ENCODE measurements around the gene FKBP8.
A peak's percentile ranks its signal among the peaks of the same experiment; 100 is the strongest.

FKBP8 gene

DNA sequence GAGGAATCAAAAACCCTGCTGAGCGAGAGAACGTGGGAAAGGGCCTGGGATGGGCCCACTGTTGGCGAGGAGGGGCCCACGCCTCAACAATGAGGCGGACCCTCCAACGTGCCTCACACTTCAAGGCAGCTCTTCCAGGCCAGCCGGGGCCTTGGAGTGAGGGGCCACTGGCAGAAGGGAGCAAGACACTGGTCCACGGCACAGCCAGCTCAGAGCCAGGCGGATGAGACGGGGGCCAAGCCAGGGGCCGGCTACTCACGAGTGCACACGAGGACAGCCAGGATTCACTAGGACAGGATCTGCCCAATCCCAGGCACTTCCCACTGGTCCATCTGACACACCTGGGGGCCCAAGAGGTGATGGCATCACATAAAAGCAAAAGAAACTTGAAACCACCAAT, 42.0 kb downstream of the FKBP8 start:
- no peak for DNase-seq

DNA sequence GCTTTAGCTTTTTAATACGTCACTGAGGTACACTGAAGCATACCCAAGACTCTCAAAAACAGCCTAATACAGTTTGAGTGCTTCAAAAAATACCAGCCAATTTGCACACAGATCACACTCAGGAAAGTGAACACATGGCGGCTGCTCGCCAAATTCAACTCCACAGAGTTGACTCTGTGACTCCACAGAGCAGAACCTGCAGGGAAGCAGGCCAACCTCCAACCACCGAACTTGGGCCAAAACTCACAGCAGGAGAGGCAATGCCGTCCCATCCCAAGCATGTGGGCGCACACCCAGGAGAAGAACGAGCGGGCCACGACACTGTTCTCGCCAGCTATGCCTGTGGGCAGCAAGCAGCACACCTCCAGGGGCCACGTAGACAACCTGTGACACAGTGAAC, 42.6 kb downstream of the FKBP8 start:
- DNase-seq, result no peak

DNA sequence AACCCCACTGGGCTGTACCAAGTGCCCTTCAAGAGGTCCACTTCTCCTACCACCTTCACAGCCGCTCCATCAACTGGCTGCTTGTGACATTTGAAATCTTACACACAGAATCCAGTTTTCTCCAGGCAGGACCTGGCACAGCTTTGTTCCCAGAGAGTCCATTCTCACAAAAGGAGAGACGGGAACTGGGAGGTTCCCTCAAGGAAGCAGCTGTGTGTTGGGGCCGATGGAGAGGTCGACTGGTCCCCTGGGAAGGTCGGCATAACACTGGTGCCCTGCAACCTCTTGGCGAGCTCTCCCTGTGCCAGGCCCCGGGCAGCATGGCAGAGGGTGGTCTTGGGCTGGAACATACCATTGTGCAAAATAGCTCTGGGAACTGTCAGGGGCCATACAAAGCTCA, 43.0 kb downstream of the FKBP8 start:
- no peak for DNase-seq

DNA sequence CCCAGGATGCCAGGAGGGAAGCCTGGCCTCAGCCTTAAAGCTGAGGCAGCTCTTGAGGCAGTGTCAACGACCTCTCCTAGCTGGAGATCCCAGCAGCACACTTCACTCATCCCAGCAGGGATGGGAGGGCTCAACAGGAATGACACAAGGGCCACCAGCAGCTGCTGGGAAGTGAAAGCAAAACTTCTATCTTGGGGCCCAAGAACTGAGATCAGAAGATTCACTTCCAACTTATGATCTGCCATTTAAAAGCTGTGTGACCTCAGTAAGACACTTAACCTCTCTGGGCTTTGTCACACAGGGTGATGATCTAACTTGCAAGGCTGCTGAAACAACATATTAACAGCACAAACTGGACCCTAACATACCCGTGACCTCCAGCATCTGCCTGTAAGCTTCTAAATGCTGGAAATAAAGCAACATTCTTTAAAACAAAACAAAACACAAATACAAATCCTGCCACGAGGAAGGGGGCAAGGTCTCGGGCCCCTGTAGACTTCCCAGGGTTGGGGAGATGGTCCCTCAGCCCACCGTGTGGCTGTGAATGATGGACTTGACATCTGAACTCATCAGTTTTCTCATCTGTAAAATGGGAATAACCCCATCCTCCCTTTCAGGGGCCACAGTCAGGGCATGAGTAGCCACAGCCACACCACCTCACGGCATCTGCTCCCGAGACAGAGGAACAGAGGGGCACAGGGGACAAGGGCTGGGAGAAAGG, 44.2 kb downstream of the FKBP8 start:
- no peak for DNase-seq

DNA sequence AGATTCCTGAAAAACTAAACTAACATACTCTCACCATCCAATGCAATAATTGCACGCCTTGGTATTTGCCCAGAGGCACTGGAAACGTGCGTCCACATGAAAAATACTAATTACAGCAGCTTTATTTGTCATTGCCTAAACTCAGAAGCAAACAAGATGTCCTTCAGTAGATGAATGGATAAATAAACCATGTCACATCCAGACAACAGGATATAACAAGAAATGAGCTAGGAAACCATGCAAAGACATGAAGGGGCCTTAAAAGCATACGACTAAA, 46.5 kb downstream of the FKBP8 start:
- no peak for DNase-seq

DNA sequence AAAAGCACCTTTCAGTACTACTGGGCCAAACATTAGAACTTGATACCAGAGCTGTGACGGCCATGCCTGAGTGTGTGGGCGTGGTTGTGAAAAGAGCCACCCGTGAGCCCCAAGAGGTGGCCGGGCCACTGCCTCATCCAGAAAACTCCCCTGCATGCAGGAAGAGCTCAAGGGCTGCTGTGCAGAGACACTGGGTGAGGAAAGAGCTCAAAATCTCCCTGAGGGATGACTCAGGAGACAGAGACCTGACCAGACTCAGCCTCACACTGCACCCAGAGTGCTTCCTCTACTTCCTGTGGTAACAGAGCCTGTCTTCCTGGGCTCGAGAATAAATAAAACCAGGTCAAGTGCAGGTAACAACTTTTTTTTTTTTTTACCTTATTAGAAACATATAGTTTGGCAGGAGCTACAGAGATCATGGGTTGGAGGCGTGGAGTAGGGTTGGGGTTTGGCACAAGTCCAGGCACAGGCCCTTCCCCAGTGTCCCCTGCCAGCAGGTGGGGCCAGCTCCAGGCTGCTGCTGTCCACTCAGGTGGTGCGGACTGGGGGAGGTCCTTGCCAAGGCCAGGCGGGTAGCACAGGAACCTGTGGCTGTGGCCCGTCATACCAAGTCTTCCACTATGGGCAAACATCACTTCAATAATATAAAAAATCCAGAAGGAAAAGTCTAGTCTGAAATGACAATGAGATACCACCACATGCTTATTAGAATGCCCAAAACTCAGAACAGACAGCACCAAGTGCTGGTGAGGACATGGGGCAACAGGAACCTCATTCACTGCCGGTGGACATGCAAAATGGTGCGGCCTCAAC, 47.0 kb downstream of the FKBP8 start:
- no peak for DNase-seq

DNA sequence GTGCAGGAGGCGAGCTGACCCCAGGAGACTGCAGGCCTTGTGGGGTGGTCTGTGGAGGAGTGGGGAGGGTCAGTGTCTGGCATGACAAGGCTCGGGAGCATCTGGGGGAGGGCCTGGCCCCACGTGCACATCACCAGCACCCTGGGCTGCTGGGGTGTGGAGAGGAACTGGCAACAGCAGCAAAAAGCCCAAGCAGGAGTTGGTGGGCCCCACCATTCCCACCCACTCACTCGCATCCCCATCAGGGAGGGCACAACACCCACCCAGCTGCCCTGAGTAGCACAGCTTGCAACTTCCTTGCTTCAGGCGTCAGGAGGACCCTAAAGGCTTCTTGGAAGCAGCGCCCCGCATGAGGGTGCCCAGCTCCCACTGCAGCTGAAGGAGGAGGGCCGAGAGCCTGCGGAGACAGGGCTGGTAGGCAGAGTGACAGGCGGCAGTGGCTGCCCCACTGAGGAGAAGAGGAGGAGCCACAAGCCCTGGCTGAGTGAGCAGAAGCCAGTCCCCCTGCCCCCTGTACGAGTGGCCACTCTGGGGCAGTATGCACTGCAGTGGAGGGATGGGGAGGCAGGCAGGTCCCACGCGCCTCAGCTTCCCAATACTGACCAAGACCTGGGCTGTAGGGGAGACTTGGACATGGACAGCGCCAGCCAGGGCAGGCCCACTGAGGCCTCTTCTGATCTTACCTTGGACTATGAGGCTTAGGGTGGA, 48.0 kb downstream of the FKBP8 start:
- peak; percentile 36 for DNase-seq

DNA sequence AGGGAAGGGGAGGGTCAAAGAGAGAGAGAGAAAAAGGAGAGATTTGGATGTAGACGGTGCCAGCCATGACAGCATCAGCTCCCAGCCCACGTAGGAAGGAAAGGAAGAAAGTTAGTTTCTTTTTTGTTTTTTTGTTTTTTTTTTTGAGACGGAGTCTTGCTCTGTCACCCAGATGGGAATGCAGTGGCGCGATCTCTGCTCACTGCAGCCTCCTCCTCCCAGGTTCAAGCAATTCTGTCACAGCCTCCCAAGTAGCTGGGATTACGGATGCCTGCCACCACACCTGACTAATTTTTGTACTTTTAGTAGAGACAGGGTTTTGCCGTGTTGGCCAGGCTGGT, 49.1 kb downstream of the FKBP8 start:
- no peak for DNase-seq

DNA sequence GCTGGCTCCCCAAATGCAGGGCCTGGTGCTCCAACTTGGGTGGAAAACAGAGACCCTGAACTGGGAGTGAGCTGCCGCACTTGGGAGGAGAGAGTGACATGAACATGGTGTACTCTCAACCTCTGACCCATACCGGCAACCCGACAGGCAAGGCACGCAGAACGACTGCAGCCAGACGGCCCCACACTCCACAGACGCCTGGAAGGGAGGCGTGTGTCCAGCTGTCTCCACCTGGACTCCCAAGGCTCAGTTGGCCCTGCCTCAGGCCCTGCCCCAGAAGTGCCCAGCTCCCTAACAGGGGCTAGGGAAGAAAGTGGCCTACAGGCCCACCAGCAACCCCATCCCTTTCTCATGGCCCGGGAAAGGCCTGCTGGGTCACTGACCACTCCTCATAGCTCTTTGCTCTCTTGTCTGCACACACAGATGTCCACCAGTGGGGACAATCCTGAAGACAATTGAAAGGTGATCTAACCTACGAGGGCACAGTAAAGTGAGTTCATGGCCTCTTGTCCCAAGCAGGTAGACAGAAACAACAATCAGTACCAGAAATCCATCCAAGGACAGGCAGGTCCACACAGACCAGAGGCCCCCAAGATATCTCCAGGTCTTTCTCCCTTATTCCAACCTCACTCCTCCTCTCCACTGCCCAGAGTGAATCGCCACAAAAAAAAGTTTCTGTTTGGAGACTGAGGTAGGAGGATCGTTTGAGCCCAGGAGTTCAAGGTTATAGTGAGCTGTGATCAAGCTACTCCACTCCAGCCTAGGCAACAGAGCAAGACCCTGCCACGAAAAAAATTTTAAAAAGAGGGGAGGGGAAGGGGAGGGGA, 49.7 kb downstream of the FKBP8 start:
- no peak for DNase-seq

DNA sequence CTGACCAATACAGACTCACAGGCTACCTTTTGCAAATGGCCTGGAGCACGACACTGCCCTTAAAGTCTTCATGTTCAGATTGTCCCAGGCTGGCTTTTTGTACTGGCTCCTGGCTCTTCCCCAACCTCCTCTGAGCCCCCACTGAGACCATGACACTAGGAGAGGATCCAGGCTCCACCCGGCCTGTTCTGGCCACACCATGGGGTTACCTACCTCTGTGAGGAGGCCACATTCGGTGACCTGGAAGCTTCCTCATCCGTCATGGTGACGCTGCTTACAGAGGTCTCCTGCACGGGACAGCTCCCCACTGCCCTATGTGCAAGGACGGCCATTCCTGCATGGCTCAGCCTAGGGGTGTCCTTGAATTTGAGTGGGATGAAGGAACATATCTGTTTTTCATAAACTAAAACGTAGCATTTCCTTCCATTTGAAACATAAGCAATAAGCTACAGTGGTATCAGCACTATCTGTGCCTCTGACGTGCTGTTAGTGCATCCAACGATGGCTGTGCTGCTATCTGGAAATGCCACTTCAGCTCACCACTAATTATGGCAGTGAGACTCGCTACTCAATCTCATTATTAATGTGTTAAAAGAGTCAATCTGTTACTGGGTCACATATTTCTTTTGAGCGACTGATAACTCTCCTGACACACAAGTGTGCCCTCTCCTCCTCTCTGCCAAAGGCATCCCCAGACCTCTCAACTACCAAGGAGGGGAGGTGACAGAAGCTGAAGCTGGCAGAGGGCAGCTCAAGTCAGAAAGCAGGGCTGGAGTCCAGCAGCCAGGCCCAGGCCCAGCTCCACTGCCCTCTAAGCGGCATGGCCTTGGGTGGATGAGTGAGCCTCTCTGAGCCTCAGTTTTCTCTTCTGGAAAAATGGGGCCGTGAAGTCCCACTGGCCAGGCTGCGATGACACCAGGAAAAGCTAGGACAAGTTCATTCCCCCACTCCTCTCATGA, 51.1 kb downstream of the FKBP8 start:
- DNase-seq, result no peak

DNA sequence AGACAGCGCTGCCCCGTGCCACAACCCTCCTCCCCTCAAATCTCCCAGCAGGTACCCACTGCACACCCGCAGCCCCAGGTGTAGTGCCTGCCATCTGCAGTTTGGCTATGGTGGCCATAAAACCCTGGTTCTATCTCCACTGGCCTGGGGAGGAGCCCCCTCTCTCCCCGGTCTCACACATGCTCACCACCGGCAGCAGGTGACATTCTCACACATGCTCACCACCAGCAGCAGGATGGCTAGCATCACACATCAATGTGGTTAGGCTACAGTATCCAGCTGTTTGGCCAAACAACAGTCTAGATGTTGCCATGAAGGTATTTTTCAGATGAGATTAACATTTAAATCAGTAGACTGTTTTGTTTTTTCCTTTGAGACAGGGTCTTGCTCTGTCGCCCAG, 52.6 kb downstream of the FKBP8 start:
- no peak for DNase-seq

DNA sequence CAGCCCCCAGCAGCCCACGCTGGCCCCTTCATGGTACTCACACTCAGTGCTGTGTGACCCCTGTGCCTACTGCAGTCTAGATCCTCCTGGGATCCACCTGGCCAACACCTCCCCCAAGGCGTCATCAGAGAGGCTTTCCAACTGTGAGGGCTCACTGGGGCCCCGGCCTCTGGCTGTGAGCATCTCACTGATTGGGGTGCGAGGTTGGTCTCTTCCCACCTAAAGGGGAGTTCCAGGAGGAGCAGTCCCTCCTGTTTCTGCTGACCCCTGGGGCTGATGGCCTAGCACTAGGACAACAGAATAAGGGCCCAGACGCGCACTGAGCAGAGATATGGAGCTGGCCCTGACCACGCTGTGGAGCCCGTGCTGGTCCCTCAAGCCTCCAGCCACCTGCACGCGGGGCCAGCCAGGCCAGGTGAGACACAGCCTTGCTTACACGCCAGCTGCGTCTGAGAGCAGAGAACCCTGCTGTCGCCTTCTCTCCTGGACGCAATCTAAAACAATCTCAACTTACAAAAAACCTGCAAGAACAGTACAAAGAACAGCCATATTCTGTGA, 53.7 kb downstream of the FKBP8 start:
- DNase-seq, result no peak

DNA sequence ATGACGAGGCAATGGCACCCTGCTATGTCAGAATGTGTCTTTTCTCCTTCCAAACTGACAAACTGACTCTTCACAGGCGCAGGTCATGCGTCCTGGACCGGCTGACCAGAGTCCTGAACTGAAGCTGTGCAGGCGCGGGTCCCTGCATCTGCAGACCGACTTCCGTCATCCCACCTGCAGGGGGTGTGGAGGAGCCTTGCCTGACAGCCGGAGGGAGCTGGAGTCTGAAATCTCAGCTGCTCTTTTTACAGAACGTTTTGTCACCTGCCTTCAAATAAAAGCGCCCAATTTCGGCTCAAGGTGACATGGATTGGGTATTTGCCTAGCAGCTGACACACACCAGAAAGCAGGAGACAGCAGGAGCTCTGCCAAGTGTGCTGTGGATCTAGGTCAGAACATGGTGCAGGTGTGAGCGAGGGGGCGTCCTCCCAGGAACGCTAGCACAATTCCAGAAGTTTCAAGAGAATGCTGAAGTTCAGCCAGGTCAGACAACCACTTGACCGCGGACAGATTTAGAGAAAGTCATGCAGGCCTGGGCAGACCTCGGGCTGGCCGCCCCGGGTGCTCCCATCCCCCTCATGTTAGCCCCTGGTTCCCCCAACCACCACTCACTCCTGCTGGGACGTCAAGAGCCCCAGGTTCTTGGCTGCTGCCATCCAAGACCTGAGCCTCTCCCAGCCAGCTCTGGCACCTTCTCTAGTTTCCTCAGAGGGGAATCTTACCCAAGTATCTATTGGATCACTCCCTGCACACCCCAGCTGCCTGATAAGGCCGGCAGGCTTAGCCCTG, 54.3 kb downstream of the FKBP8 start:
- DNase-seq, result peak; percentile 65

DNA sequence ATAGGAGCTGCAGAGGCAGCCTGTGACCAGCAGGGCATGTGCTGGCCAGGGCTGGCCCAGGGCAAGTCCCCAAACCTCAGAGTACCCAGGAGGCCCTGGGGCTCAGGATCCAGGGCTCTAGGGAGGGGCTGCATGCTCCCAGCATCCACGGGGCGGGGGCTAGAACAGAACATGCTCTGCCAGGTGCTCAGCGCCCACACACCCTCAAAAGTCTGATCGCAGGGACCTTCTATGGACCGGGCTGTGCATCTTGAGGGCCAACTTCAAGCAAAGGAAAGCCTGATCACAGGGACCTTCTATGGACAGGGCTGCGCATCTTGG, 55.0 kb downstream of the FKBP8 start:
- DNase-seq, result no peak

DNA sequence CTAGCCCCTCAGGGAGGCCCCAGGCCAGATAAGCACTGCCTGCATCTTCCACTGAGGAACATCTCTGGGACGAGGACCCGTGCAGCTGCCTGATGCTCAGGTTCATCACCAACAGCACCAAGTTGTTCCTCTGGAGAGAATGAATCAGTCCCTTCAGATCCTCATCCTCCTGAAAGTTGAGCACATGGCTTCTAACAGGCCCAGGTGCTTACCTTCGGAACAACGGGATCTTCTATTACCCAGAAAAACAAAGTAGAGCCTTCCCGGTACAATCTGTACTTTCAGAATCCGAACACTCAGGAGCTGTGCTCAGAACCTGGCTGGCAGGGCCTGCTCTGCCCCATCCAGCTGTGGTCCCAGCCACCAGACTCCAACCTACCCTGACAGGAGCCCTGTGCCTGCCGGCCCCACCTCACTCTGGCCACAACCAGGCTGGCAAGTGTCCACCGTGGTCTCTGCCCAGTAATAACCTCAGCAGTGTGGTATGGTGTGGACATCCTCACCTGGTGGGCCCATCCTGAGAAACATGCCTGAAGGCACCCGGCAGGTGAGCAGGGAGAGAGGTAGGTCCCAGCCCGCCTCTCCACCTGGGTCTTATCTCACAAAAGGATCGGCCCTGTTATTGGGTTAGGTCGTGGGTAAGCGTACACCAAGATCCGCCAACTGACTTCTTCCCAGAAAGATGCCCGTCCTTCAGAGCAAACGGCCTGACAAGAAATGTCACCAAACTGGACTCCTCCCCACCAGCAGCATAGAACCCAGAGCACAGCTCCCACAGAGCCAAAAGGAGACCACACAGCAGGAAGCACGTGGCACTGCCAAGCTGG, 55.6 kb downstream of the FKBP8 start:
- DNase-seq, result no peak

DNA sequence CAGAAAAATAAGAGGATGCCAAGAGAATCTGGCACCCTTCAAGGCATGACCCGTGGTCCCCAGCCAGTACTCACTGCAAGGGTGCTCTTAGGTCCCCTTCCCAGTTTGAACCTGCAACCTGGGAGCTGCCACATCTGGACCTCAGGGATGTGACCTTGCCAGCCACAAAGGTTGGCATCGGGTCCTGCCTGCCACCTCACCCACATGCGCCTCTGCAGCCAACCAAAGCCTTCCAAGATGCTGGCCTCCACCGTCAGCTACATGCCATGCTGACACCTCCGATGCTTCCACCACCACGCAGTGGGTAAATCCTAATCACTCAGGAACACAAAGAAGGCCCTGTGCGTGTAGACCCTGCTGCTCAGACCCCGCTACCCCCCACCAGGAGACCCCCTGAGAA, 56.6 kb downstream of the FKBP8 start:
- no peak for DNase-seq

DNA sequence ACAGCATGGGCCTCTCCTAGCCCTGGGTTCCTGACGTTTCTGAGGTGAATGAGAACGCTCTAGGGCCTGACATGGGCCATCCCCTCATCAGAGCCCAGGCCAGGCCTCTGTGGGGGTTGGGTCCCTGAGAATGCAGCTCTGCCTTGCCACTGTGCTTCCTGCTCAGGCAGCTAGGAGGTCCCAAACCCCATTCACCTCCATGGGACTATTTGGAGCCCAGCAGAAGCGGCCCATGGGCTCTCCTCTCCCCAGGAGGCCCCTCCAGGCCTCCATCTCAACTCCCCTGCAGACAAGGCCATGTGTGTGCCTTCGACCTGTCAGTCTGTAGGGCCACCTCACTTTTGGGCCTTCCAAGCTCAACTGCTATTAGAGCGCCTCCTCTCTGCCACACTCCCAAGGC, 58.4 kb downstream of the FKBP8 start:
- DNase-seq, result no peak

DNA sequence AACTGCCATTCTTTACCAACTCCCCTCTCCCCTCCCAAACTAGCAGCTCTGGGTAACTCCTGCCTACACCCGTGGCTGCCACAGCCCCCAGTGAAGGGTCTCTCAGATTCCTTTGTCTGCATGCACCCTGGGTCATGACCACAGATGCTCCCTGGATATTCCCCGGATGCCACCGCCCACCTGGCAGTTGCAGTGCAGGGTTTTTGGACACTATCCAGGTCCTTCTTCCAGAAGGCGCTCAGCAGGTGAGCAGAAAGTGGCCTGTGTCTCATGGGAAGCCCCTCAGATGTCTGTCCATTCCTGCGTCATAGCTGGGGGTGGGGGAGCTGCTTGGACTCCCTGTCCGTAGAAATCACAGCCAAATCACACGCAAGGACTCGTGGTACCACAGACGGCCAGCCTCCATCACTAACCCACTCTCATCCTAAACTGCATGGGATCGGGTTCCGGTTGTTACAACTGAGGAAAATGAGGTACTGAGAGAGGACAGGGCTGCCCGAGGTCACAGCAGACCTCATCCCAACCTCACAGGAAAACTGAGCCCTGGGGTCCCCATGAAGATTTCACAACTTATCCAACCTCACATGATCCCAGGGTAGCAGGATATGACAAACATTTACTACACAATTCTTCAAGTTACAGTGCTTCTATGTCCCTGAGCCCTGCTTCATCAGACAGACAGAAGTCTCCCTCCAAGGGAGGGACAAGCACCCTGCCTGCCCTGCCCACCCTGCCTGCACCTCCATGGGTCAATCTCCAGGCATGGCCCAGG, 60.1 kb downstream of the FKBP8 start:
- DNase-seq, result no peak
